DND-41 (cell line): ENCODE results near the gene LILRB2.

Experiments used
- ATAC-seq: fragments of 200-7000 bp; cut with Tn5 transposase; 3 replicates; pipeline ENCODE4 v1.9.1; 2021; ENCODE audit warnings: low read depth; ENCODE audit not compliant: insufficient read depth
- DNase-seq: peaks from one replicate; pipeline ENCODE4 v3.0.0-alpha.2; 2020
- H2AFZ ChIP-seq: 2 replicates; pipeline ENCODE4 v1.6.0; 2012; ENCODE audit warnings: low read depth, low read length
- H3K27ac ChIP-seq: 2 replicates; pipeline ENCODE4 v1.5.1; 2012; ENCODE audit warnings: low read length, inconsistent platforms
- H3K27me3 ChIP-seq: fragments of 200-600 bp; sonication (generic); 2 replicates; pipeline ENCODE4 v1.6.0; 2012; ENCODE audit warnings: low read length, mild to moderate bottlenecking, inconsistent platforms; ENCODE audit not compliant: insufficient read depth, poor library complexity
- H3K36me3 ChIP-seq: 2 replicates; pipeline ENCODE4 v1.5.1; 2012; ENCODE audit warnings: low read length, inconsistent platforms; ENCODE audit not compliant: insufficient read depth
- H3K4me1 ChIP-seq: 2 replicates; pipeline ENCODE4 v1.5.1; 2012; ENCODE audit warnings: mild to moderate bottlenecking, low read length; ENCODE audit not compliant: insufficient read depth
- H3K4me2 ChIP-seq: 2 replicates; pipeline ENCODE4 v1.6.0; 2012; ENCODE audit warnings: mild to moderate bottlenecking, moderate library complexity, low read length, inconsistent platforms; ENCODE audit not compliant: insufficient read depth
- H3K4me3 ChIP-seq, 2 experiments: fragments of 200-600 bp in 1 of 2; shearing (Covaris generic) in 1 of 2; 2 replicates each; pipeline ENCODE4 v1.5.1; 2012 to 2016; ENCODE audit warnings: inconsistent platforms in 2 of 2, low read length in 2 of 2, mild to moderate bottlenecking in 2 of 2, low read depth in 1 of 2, moderate library complexity in 1 of 2
- H3K79me2 ChIP-seq: 2 replicates; pipeline ENCODE4 v1.6.0; 2012; ENCODE audit warnings: low read length, inconsistent platforms; ENCODE audit not compliant: insufficient read depth
- H3K9ac ChIP-seq: 2 replicates; pipeline ENCODE4 v1.6.0; 2012; ENCODE audit warnings: low read depth, mild to moderate bottlenecking, inconsistent platforms, low read length, moderate library complexity
- H3K9me3 ChIP-seq: 2 replicates; pipeline ENCODE4 v1.5.1; 2012; ENCODE audit warnings: low read length, moderate library complexity, mild to moderate bottlenecking, inconsistent platforms; ENCODE audit not compliant: insufficient read depth, severe bottlenecking
- H4K20me1 ChIP-seq: 2 replicates; pipeline ENCODE4 v1.6.0; 2012; ENCODE audit warnings: low read length; ENCODE audit not compliant: insufficient read depth
- EZH2 ChIP-seq: IDR thresholded peaks from 3 replicates; pipeline ENCODE4 v1.6.1; 2012; ENCODE audit warnings: borderline replicate concordance, low read depth, mild to moderate bottlenecking, moderate library complexity, low read length, inconsistent platforms; ENCODE audit not compliant: severe bottlenecking
- TF ChIP-seq, protein P1 (sequence below): IDR thresholded peaks from 2 replicates; pipeline ENCODE4 v1.5.1; 2012; ENCODE audit warnings: borderline replicate concordance, low read length, moderate library complexity, mild to moderate bottlenecking; ENCODE audit not compliant: poor library complexity, severe bottlenecking; ENCODE audit errors: extremely low read depth

Gene LILRB2

DNA sequence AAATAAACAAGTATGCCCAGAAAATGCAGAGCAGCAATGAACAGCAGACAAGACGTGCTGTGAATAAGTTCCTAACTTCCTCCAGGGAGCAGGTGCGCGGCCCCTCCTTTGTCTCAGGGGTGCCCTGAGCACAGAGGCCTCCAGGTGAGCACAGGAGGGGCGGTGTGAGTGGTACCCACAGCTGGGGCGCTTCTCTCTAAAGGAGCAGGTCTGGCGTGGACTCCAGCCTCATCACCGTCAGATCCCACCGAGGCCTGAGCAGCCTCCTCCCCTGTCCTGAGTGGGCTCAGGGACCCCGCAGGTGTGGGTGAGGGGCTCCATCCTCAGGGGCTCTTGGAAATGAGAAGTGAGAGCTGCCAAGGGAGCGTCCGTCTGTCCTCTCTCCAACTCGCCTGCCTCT lies 28.9 kb upstream of the LILRB2 start:
- ATAC-seq (no peak), DNase-seq (no peak)
- no peaks in the 10 kb centered on the region for H3K79me2 ChIP-seq
- H3K4me2 ChIP-seq: no peak overlapping the region
- H3K36me3 ChIP-seq: no peaks in the 10 kb centered on the region
- no peaks in the 10 kb centered on the region for H3K27me3 ChIP-seq
- no peak overlapping the region for H3K9ac ChIP-seq
- H3K9me3 ChIP-seq: no peaks in the 10 kb centered on the region
- no peaks in the 10 kb centered on the region for H4K20me1 ChIP-seq
- no peak overlapping the region for H2AFZ ChIP-seq
- no peak overlapping the region for H3K27ac ChIP-seq
- no peak overlapping the region for H3K4me3 ChIP-seq
- H3K4me1 ChIP-seq: no peaks in the 10 kb centered on the region
- TF ChIP-seq, protein P1, sequence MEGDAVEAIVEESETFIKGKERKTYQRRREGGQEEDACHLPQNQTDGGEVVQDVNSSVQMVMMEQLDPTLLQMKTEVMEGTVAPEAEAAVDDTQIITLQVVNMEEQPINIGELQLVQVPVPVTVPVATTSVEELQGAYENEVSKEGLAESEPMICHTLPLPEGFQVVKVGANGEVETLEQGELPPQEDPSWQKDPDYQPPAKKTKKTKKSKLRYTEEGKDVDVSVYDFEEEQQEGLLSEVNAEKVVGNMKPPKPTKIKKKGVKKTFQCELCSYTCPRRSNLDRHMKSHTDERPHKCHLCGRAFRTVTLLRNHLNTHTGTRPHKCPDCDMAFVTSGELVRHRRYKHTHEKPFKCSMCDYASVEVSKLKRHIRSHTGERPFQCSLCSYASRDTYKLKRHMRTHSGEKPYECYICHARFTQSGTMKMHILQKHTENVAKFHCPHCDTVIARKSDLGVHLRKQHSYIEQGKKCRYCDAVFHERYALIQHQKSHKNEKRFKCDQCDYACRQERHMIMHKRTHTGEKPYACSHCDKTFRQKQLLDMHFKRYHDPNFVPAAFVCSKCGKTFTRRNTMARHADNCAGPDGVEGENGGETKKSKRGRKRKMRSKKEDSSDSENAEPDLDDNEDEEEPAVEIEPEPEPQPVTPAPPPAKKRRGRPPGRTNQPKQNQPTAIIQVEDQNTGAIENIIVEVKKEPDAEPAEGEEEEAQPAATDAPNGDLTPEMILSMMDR: no peak
- no peak for TF ChIP-seq EZH2

DNA sequence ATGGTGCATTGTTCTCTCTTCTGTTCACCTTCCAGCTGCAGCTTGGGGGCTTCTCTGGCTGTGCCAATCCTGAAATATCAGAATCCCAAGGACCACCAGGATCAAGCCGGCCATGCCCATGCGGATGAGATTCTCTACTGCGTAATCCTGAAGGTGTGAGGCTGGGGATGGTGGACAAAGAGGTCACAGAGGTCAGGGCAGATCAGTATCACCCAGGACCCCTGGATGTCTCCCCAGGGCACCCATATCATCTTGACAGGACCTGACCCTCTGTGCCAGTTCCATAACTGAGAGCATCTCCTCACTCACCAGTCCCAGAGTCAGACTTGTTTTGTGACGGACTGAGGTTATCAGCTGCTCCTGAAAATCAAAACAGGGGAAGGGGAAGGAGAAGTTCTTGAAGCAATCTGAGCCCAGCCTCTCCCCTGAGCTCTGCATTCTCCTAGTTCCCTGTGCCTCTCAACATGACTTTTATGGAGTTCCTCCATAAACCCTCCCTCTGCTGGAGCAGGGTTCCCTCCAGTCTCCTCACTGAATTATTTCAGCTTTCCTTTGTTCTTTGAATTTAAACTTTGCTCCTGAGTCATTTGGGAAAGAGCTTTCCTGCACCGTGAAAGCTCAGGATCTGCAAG lies 26.6 kb upstream of the LILRB2 start:
- H3K79me2 ChIP-seq: no peaks in the 10 kb centered on the region
- no peak for ATAC-seq
- no peaks in the 10 kb centered on the region for H3K9me3 ChIP-seq
- no peaks in the 10 kb centered on the region for H3K36me3 ChIP-seq
- H4K20me1 ChIP-seq: no peaks in the 10 kb centered on the region
- no peak for DNase-seq
- H3K27ac ChIP-seq: no peak overlapping the region
- no peak overlapping the region for H3K4me3 ChIP-seq
- H2AFZ ChIP-seq: no peak overlapping the region
- H3K27me3 ChIP-seq: no peaks in the 10 kb centered on the region
- H3K9ac ChIP-seq: no peak overlapping the region
- TF ChIP-seq EZH2: no peak
- TF ChIP-seq, protein P1: no peak
- no peak overlapping the region for H3K4me2 ChIP-seq
- no peaks in the 10 kb centered on the region for H3K4me1 ChIP-seq

DNA sequence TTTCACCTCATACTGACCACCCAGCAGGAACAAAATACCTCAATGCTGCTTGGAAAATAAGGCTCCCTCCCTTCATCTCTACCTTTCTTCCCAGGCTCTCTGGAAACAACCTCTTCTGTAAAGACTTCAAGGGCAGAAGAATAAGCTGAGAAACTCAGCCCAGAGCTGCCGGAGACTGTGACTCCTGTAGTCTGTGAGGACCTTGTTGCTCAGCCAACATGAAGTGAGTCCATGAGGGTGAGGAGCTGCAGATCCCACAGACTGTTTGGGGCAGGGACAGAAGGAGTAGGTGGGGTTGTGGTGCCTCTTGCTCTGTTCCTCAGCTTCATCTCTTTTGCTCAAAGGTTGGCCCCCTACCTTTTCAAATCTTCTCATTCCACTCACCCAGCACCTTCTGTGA lies 24.2 kb upstream of the LILRB2 start:
- Histone ChIP-seq H3K4me3 (no peak overlapping the region), H3K27me3 (no peaks in the 10 kb centered on the region), H3K36me3 (no peaks in the 10 kb centered on the region), H2AFZ (no peak overlapping the region), H4K20me1 (no peaks in the 10 kb centered on the region), H3K79me2 (no peaks in the 10 kb centered on the region), H3K4me1 (no peaks in the 10 kb centered on the region), H3K9me3 (no peaks in the 10 kb centered on the region), H3K4me2 (no peak overlapping the region), H3K9ac (no peak overlapping the region), H3K27ac (no peak overlapping the region)
- ATAC-seq: no peak
- DNase-seq: no peak
- no peak for TF ChIP-seq EZH2
- TF ChIP-seq, protein P1: no peak
